IMR-90 (cell line): ENCODE data around the gene GARNL3. TPM values are rescaled to one million over a fixed set of nuclear protein-coding genes. Genes with fewer than 3 reads are reported as not detected.

Experiments used
- ATAC-seq: fragments of 200-7000 bp; cut with Tn5 transposase; 2 replicates; pipeline ENCODE4 v1.9.1; 2020; ENCODE audit warnings: low read depth, mild to moderate bottlenecking, moderate library complexity
- BruUV-seq: library from RNA; stranded (reverse); fragments of 400-500 nt; replicated peaks from 2 replicates; lab custom pipeline; 2021; lab: Mats Ljungman, UMichigan
- CTCF ChIA-PET: fragments of 300-600 bp; formaldehyde crosslinking; extraction: SDS; loops from one replicate; lab custom pipeline; 2021; ENCODE audit warnings: antibody characterized with exemption; lab: Yijun Ruan, JAX
- POLR2A ChIA-PET: fragments of 300-600 bp; sonication (Branson Sonifier 250); formaldehyde crosslinking; loops from one replicate; lab custom pipeline; 2022; ENCODE audit warnings: antibody characterized with exemption; ENCODE audit not compliant: unreplicated experiment; lab: Charles Lee
- DNase-seq: peaks from one replicate; pipeline ENCODE4 v3.0.0; 2013
- H2AFZ ChIP-seq: replicated peaks from 2 replicates; pipeline ENCODE3; 2013; ENCODE audit warnings: low read length, mild to moderate bottlenecking; ENCODE audit not compliant: poor library complexity
- H2AK5ac ChIP-seq: 2 replicates; pipeline ENCODE4 v1.6.1; 2013; ENCODE audit warnings: low read depth, low read length, inconsistent platforms
- H2AK9ac ChIP-seq: replicated peaks from 2 replicates; pipeline ENCODE3; 2013; ENCODE audit warnings: mild to moderate bottlenecking, low read depth, low read length, moderate library complexity; ENCODE audit not compliant: poor library complexity
- H2BK120ac ChIP-seq: 2 replicates; pipeline ENCODE4 v1.6.1; 2013; ENCODE audit warnings: low read depth, low read length, inconsistent platforms
- H2BK15ac ChIP-seq: 3 replicates; pipeline ENCODE4 v1.6.1; 2013; ENCODE audit warnings: low read depth, low read length, inconsistent platforms
- H2BK20ac ChIP-seq: 2 replicates; pipeline ENCODE4 v1.6.1; 2013; ENCODE audit warnings: low read depth, mild to moderate bottlenecking, inconsistent platforms, low read length, moderate library complexity
- H2BK5ac ChIP-seq: 2 replicates; pipeline ENCODE4 v1.6.1; 2013; ENCODE audit warnings: mild to moderate bottlenecking, low read depth, low read length, inconsistent platforms; ENCODE audit not compliant: poor library complexity, severe bottlenecking
- H3K14ac ChIP-seq: replicated peaks from 2 replicates; pipeline ENCODE4 v1.6.1; 2013; ENCODE audit warnings: low read depth, low read length, inconsistent platforms
- H3K18ac ChIP-seq: 2 replicates; pipeline ENCODE4 v1.6.1; 2013; ENCODE audit warnings: low read depth, low read length, control low read depth
- H3K23ac ChIP-seq: 2 replicates; pipeline ENCODE4 v1.6.1; 2013; ENCODE audit warnings: low read depth, low read length, inconsistent platforms
- H3K27ac ChIP-seq: 2 replicates; pipeline ENCODE4 v1.5.1; 2013; ENCODE audit warnings: mild to moderate bottlenecking, control low read depth, low read length; ENCODE audit not compliant: insufficient read depth
- H3K27me3 ChIP-seq: 2 replicates; pipeline ENCODE4 v1.6.1; 2013; ENCODE audit warnings: low read length; ENCODE audit not compliant: control insufficient read depth, insufficient read depth
- H3K36me3 ChIP-seq: 2 replicates; pipeline ENCODE4 v1.6.1; 2013; ENCODE audit warnings: low read length, mixed read lengths; ENCODE audit not compliant: control insufficient read depth, insufficient read depth
- H3K4ac ChIP-seq: 2 replicates; pipeline ENCODE4 v1.6.1; 2013; ENCODE audit warnings: low read depth, low read length, inconsistent platforms
- H3K4me1 ChIP-seq: 2 replicates; pipeline ENCODE4 v1.6.1; 2013; ENCODE audit warnings: low read length, mixed read lengths; ENCODE audit not compliant: control insufficient read depth, insufficient read depth
- H3K4me2 ChIP-seq: 2 replicates; pipeline ENCODE4 v1.6.1; 2013; ENCODE audit warnings: low read depth, mild to moderate bottlenecking, control low read depth, low read length, moderate library complexity
- H3K4me3 ChIP-seq: 2 replicates; pipeline ENCODE4 v1.5.1; 2013; ENCODE audit warnings: low read depth, mild to moderate bottlenecking, control low read depth, low read length, moderate library complexity; ENCODE audit not compliant: insufficient read depth
- H3K56ac ChIP-seq: 2 replicates; pipeline ENCODE4 v1.6.1; 2013; ENCODE audit warnings: low read length, inconsistent platforms; ENCODE audit not compliant: insufficient read depth; ENCODE audit errors: extremely low read depth
- H3K79me1 ChIP-seq, 2 experiments: 2 replicates each; pipeline ENCODE4 v1.6.1; 2013; ENCODE audit warnings: low read length in 2 of 2, inconsistent platforms in 1 of 2, low read depth in 1 of 2
- H3K9ac ChIP-seq: 2 replicates; pipeline ENCODE4 v1.6.1; 2013; ENCODE audit warnings: low read depth, low read length, control low read depth
- H3K9me1 ChIP-seq: 2 replicates; pipeline ENCODE4 v1.6.1; 2013; ENCODE audit warnings: low read length, inconsistent platforms; ENCODE audit not compliant: insufficient read depth
- H3K9me3 ChIP-seq: 2 replicates; pipeline ENCODE4 v1.6.1; 2013; ENCODE audit warnings: low read length; ENCODE audit not compliant: control insufficient read depth, insufficient read depth
- H4K20me1 ChIP-seq: 2 replicates; pipeline ENCODE4 v1.6.1; 2013; ENCODE audit warnings: low read length, inconsistent platforms; ENCODE audit not compliant: insufficient read depth
- H4K5ac ChIP-seq: 2 replicates; pipeline ENCODE4 v1.6.1; 2013; ENCODE audit warnings: mild to moderate bottlenecking, low read depth, low read length, control low read depth
- H4K8ac ChIP-seq, 2 experiments: 2 replicates each; pipeline ENCODE4 v1.6.1; 2013; ENCODE audit warnings: low read depth in 2 of 2, low read length in 2 of 2, control low read depth in 1 of 2, inconsistent platforms in 1 of 2
- H4K91ac ChIP-seq: 2 replicates; pipeline ENCODE4 v1.6.1; 2013; ENCODE audit warnings: low read depth, low read length, inconsistent platforms; ENCODE audit not compliant: insufficient read depth
- CEBPB ChIP-seq: IDR thresholded peaks from 2 replicates; pipeline ENCODE4 v1.6.1; 2012; ENCODE audit warnings: low read depth, low read length, improper control_type of control experiment
- WGBS, 2 experiments: methylation state at CpG; one replicate each; pipeline versions ENCODE4 v1.1.5 to v1.1.7; 2013; ENCODE audit warnings: missing lambda C conversion rate in 2 of 2; ENCODE audit not compliant: insufficient read length in 1 of 2; ENCODE audit errors: extremely low coverage in 2 of 2; 5-methylcytosine and 5-hydroxymethylcytosine counted together
- dilution Hi-C: fragments of 300-500 bp; cut with HindIII; formaldehyde crosslinking; loops from one replicate; pipeline ENCODE4 v1.14.3; 2018; ENCODE audit warnings: low sequenced_read_pairs; ENCODE audit not compliant: unreplicated experiment
- in situ Hi-C: fragments of 300-500 bp; cut with MboI; formaldehyde crosslinking; loops from 3 replicates; pipeline ENCODE4 v1.14.3; 2019; ENCODE audit warnings: low sequenced_read_pairs, inconsistent platforms, mixed read lengths
- intact Hi-C: fragments of 100-400 bp; cut with micrococcal nuclease; formaldehyde crosslinking; loops from 2 replicates; pipeline ENCODE4 v1.10.0; 2022
- polyA plus RNA-seq, 3 experiments: library from polyadenylated mRNA; depleted of rRNA; stranded (reverse); fragments of >200 nt; gene quantifications; 2 replicates each; pipeline ENCODE4 v1.2.3, GENCODE V29; 2012; ENCODE audit warnings: low replicate concordance in 1 of 3
- total RNA-seq: library from RNA; depleted of rRNA; stranded (reverse); fragments of >200 nt; gene quantifications from 2 replicates; pipeline ENCODE4 v1.2.3, GENCODE V29; 2012

Gene GARNL3
- total and polyA plus RNA-seq, 2 of the 4 experiments (the other 2 are of a cell fraction), result 1.9 to 5.0 TPM

DNA sequence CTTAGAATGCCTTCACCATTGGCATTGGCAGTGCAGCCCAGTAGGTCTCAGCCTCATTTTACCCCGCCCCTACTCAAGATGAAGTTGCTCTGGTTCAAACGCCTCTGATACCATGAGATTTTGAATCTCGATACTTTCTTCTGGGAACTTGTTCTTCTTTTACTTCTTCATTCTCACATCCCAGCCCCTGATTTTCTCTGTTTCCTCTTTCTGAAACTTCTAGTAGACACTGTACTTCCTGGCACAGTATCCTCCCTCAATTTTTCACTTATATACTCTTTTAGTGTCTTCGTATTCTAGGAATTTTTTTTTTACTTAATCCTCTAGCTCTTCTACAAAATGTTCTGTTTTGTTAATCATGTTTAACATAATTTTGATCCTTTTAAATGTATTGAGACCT is 146.5 kb downstream of the GARNL3 start:
- Histone ChIP-seq H4K20me1 (no peaks in the 10 kb centered on the region), H3K23ac (no peak overlapping the region), H3K4me3 (no peak overlapping the region), H3K4me2 (no peak overlapping the region), H4K5ac (no peak overlapping the region), H2AFZ (no peak overlapping the region), H4K8ac (no peak overlapping the region), H2BK120ac (no peak overlapping the region), H3K56ac (no peak overlapping the region), H2AK5ac (no peak overlapping the region), H3K4ac (no peak overlapping the region), H2BK15ac (no peak overlapping the region), H3K4me1 (no peaks in the 10 kb centered on the region), H3K36me3 (peaks cover 2% of the 10 kb centered on the region; the same call in 1 of the 2 replicates), H2BK5ac (no peak overlapping the region), H3K9ac (no peak overlapping the region), H3K27ac (no peak overlapping the region), H3K79me1 (no peaks in the 10 kb centered on the region), H2BK20ac (no peak overlapping the region), H3K18ac (no peak overlapping the region), H3K9me3 (no peaks in the 10 kb centered on the region), H3K27me3 (no peaks in the 10 kb centered on the region), H4K91ac (no peak overlapping the region), H2AK9ac (no peak overlapping the region), H3K9me1 (peaks cover 6% of the 10 kb centered on the region; the same call in 1 of the 2 replicates), H3K14ac (no peak overlapping the region)
- POLR2A ChIA-PET, result no interaction called here
- CTCF ChIA-PET, result no interaction called here
- in situ Hi-C loops, result no loop called here
- intact Hi-C loops, result no loop called here
- DNase-seq (no peak), ATAC-seq (no peak)
- no peak for TF ChIP-seq CEBPB
- dilution Hi-C loops, result no loop called here
- no TSS peak for BruUV-seq
- 100% methylated on average over 1 of the region's 4 CpGs; no CpG with 5 or more reads in 1 of the 2 experiments for WGBS, 2 experiments
